ENCODE results near the gene GULP1.

The GULP1 gene

DNA sequence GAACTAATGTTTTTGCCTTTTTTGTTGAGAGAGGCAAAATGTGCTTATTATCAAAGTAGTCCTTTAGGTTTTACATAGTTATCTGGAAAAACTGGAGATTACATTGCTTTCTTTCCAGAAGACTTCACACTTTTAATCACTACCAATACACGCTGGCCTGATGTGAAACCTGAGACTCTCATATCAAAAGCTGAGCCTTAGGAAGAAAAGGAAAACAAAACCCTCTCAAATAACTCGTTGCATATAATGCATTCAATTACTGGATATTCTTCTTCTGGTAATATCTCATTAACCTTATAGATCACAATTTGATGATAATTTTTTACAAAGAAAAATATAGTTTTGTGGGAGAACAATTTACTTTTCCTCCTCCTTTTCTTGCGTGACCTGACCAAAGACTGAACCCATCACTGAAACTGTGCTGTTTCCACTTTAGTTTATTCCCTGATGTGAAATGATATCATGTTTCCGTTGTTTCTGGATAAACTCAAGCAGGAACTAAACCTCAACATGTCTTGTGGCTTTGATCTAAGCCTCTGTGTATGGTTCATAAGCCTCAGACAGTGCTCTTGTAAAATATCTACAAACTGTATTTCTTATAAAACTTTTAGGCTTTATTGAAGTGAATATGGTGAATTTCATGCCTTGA, 332.4 kb downstream of the GULP1 start:
- TF ChIP-seq POLR2AphosphoS5 (IDR thresholded peaks at IDR 0.05; ENCODE audit: low read depth, low read length) (no peak), TAF1 (IDR thresholded peaks at IDR 0.05; ENCODE audit: borderline replicate concordance, insufficient read depth, low read length) (no peak), FOXP2 (optimal IDR thresholded peaks at IDR 0.05; ENCODE audit: borderline replicate concordance, extremely low read depth, extremely low read length, insufficient read depth) (no peak), SIN3A (IDR thresholded peaks at IDR 0.05; ENCODE audit: borderline replicate concordance, insufficient read depth, low read length) (no peak)
- TF ChIP-seq, protein P1, sequence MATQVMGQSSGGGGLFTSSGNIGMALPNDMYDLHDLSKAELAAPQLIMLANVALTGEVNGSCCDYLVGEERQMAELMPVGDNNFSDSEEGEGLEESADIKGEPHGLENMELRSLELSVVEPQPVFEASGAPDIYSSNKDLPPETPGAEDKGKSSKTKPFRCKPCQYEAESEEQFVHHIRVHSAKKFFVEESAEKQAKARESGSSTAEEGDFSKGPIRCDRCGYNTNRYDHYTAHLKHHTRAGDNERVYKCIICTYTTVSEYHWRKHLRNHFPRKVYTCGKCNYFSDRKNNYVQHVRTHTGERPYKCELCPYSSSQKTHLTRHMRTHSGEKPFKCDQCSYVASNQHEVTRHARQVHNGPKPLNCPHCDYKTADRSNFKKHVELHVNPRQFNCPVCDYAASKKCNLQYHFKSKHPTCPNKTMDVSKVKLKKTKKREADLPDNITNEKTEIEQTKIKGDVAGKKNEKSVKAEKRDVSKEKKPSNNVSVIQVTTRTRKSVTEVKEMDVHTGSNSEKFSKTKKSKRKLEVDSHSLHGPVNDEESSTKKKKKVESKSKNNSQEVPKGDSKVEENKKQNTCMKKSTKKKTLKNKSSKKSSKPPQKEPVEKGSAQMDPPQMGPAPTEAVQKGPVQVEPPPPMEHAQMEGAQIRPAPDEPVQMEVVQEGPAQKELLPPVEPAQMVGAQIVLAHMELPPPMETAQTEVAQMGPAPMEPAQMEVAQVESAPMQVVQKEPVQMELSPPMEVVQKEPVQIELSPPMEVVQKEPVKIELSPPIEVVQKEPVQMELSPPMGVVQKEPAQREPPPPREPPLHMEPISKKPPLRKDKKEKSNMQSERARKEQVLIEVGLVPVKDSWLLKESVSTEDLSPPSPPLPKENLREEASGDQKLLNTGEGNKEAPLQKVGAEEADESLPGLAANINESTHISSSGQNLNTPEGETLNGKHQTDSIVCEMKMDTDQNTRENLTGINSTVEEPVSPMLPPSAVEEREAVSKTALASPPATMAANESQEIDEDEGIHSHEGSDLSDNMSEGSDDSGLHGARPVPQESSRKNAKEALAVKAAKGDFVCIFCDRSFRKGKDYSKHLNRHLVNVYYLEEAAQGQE (IDR thresholded peaks at IDR 0.05; ENCODE audit: insufficient read depth in 1 of 2, low read depth in 2 of 2, low read length in 2 of 2), result no peak

DNA sequence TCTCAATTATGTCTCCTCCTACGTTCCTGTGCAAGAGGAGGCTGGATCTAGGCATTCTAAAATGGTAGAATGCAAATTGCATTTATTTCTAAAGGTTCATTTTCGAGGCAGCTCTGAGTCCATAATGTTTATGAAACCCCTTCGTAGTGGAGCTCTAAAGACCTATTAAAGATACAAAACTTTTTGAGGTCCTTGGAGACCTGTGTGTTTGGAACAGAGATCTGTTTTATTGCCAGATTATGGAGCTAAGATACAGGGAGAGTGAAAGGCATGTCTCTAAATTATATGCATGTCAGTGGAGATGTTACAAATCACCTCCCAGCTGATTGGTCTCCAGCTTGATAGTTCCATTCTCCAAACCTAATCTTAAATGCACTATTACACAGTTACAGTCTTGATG, 335.8 kb downstream of the GULP1 start:
- TF ChIP-seq TAF1 (IDR thresholded peaks at IDR 0.05; ENCODE audit: borderline replicate concordance, insufficient read depth, low read length), result no peak
- TF ChIP-seq SIN3A (IDR thresholded peaks at IDR 0.05; ENCODE audit: borderline replicate concordance, insufficient read depth, low read length), result no peak
- TF ChIP-seq POLR2AphosphoS5 (IDR thresholded peaks at IDR 0.05; ENCODE audit: low read depth, low read length), result no peak
- no peak for TF ChIP-seq FOXP2 (optimal IDR thresholded peaks at IDR 0.05; ENCODE audit: borderline replicate concordance, extremely low read depth, extremely low read length, insufficient read depth)
- TF ChIP-seq, protein P1 (IDR thresholded peaks at IDR 0.05; ENCODE audit: insufficient read depth in 1 of 2, low read depth in 2 of 2, low read length in 2 of 2), result no peak

DNA sequence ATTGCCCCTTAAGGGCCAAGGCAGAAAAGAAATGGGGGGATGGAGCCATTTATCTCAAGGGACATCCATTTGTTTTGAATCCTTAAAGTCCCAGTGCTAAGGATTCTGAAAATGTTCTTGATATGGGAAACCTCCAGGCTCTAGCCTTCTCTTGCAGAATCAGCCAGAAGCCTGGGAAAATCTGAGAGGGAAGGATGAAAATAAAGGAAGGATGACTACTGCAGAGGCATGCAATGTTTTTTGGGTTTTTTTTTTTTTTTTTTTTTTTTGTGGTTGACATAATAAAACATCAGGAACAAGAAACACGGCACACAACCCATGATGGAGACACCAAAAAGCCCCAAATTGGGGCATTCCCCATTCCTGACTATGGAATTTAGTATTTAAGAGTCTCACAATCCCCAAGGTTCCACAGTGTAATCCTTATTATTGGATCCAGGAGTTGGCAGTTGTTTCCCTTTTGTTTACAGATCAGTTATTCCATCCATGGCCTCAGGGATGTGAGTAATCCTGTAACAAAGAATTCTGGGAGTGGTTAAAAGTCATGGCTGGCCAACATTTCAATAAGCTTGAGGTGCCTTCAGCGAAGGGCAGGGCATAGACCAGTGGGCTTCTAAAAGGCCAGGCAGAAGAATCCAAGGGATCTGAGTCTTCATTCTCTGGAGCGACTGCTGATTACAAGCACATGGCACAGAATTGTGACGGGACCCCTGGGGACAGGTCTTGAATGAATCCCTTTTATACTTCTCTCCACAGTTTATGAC, 337.5 kb downstream of the GULP1 start:
- TF ChIP-seq, protein P1 (IDR thresholded peaks at IDR 0.05; ENCODE audit: insufficient read depth in 1 of 2, low read depth in 2 of 2, low read length in 2 of 2), result no peak
- no peak for TF ChIP-seq FOXP2 (optimal IDR thresholded peaks at IDR 0.05; ENCODE audit: borderline replicate concordance, extremely low read depth, extremely low read length, insufficient read depth)
- TF ChIP-seq SIN3A (IDR thresholded peaks at IDR 0.05; ENCODE audit: borderline replicate concordance, insufficient read depth, low read length), result no peak
- no peak for TF ChIP-seq TAF1 (IDR thresholded peaks at IDR 0.05; ENCODE audit: borderline replicate concordance, insufficient read depth, low read length)
- TF ChIP-seq POLR2AphosphoS5 (IDR thresholded peaks at IDR 0.05; ENCODE audit: low read depth, low read length), result no peak

DNA sequence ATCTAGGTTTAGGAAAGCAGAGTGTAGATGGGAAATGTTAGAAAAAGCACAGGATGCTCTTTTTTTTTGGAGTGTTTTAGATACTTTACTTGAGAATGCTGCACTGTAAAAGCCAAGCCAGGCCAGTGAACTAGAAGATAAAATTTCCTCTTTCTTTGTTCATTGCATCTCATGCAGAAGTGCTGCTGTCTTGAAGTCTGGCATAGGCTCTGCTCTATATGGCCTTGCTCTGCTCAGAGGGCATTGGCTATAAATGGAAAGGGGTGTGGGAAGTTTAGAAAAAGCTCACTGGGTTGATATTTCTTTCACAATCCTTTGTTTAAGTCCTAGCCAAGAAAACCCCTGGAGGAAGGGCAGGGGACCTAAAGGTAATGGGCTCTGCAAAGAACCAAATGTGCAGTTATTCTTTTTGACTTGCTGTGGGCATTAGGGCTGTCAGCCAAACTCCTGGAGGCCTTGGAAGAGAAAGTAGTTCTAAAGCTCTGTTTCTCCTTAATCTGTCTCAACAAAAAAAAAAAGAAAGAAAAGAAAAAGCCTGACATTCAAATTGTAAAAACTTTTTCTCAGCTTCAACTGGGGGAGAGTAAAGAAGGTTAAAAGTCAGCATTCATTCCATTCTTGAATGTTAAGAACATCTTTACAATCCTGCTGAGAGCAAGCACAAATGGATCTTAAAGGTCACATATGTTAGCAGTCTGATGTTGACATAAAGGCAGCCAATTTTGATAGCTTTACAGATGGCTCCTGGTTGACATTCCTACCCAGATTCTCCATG, 338.3 kb downstream of the GULP1 start:
- TF ChIP-seq POLR2AphosphoS5 (IDR thresholded peaks at IDR 0.05; ENCODE audit: low read depth, low read length), result no peak
- TF ChIP-seq TAF1 (IDR thresholded peaks at IDR 0.05; ENCODE audit: borderline replicate concordance, insufficient read depth, low read length), result no peak
- no peak for TF ChIP-seq FOXP2 (optimal IDR thresholded peaks at IDR 0.05; ENCODE audit: borderline replicate concordance, extremely low read depth, extremely low read length, insufficient read depth)
- no peak for TF ChIP-seq SIN3A (IDR thresholded peaks at IDR 0.05; ENCODE audit: borderline replicate concordance, insufficient read depth, low read length)
